Retina (tissue), 1 donor: Measurements from ENCODE around the gene AKR1C2.
"Not testable (repeated sequence)": the region's sequence is repeated elsewhere in the genome, so short reads cannot be mapped to it uniquely, and the experiment has no call there.

ENCODE experiments used
- DNase-seq: peaks from one replicate; pipeline ENCODE4 v3.0.0-alpha.2; 2016

The AKR1C2 gene

GRCh38 chr10:5023177-5023805, 19.6 kb upstream of the AKR1C2 start:
- DNase-seq = no peak

- DNase-seq = not testable (repeated sequence)
Observed at GRCh38 chr10:5021624-5022290, 18.1 kb upstream of the AKR1C2 start.

- DNase-seq = not testable (repeated sequence)
Observed at GRCh38 chr10:5019770-5020612, 16.3 kb upstream of the AKR1C2 start.

GRCh38 chr10:5018671-5019277, 15.1 kb upstream of the AKR1C2 start:
- not testable (repeated sequence) for DNase-seq

- DNase-seq = no peak
Observed at GRCh38 chr10:5018134-5018533, 14.5 kb upstream of the AKR1C2 start.

GRCh38 chr10:5014936-5015335, 11.3 kb upstream of the AKR1C2 start:
- no peak for DNase-seq

GRCh38 chr10:5014200-5014910, 10.7 kb upstream of the AKR1C2 start:
- DNase-seq = not testable (repeated sequence)

GRCh38 chr10:5013385-5013784, 9.7 kb upstream of the AKR1C2 start:
- DNase-seq = no peak

GRCh38 chr10:5012595-5012994, 8.9 kb upstream of the AKR1C2 start:
- DNase-seq = no peak

- DNase-seq = not testable (repeated sequence)
Observed at GRCh38 chr10:5011392-5011791, 7.7 kb upstream of the AKR1C2 start.

- not testable (repeated sequence) for DNase-seq
Observed at GRCh38 chr10:5010043-5010442, 6.4 kb upstream of the AKR1C2 start.

- not testable (repeated sequence) for DNase-seq
Observed at GRCh38 chr10:5008857-5009548, 5.3 kb upstream of the AKR1C2 start.

GRCh38 chr10:5004501-5004900, 844 bp upstream of the AKR1C2 start:
- DNase-seq = not testable (repeated sequence)

- DNase-seq = not testable (repeated sequence)
Observed at GRCh38 chr10:5004030-5004385, 351 bp upstream of the AKR1C2 start.

- DNase-seq = no peak
Observed at GRCh38 chr10:5002013-5002727, 1.5 kb downstream of the AKR1C2 start.

GRCh38 chr10:4998671-4999070, 5.0 kb downstream of the AKR1C2 start:
- DNase-seq = no peak

GRCh38 chr10:4994260-4994659, 9.4 kb downstream of the AKR1C2 start:
- not testable (repeated sequence) for DNase-seq

- not testable (repeated sequence) for DNase-seq
Observed at GRCh38 chr10:4992564-4992963, 11.1 kb downstream of the AKR1C2 start.

GRCh38 chr10:4991463-4991862, 12.2 kb downstream of the AKR1C2 start:
- DNase-seq = not testable (repeated sequence)

- no peak for DNase-seq
Observed at GRCh38 chr10:4990217-4990616, 13.4 kb downstream of the AKR1C2 start.

- DNase-seq = not testable (repeated sequence)
Observed at GRCh38 chr10:4988000-4988641, 15.5 kb downstream of the AKR1C2 start.
